Renal pelvis (tissue), 4 donors: ENCODE results near the gene GLIS1. TPM values are rescaled to one million over a fixed set of nuclear protein-coding genes. Genes with fewer than 3 reads are reported as not detected.
"Not testable (repeated sequence)": the region's sequence is repeated elsewhere in the genome, so short reads cannot be mapped to it uniquely, and the experiment has no call there.

Source experiments
- DNase-seq: peaks from one replicate; pipeline ENCODE4 v3.0.0-alpha.2; 2013
- polyA plus RNA-seq, 3 donors: library from polyadenylated mRNA; unstranded; fragments of 120-200 nt; gene quantifications; one replicate each; pipeline ENCODE4 v1.2.1, GENCODE V29; 2013; ENCODE audit not compliant: insufficient read length in 3 of 3

Gene GLIS1
- polyA plus RNA-seq, 3 donors: 3.6 to 4.5 (median 3.9) TPM

DNA sequence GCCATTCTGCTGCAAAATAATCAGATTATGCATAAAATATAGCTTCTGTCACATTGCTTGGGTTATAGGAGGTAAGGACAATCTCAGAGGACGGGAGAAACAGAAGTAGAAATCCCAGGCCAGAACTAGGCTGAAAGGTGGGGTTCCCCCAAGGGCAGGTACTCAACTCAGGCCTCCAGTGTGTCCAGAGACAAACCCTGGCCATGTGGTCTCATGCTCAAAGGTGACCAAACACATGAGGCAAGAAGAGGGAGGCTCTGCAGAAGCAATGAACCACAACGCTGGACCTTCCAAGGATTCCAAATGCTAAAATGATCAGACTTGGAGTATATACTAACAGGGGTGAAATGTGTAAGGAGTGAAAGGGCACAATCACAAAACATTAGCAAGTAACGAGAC, 176.0 kb downstream of the GLIS1 start:
- no peak for DNase-seq

DNA sequence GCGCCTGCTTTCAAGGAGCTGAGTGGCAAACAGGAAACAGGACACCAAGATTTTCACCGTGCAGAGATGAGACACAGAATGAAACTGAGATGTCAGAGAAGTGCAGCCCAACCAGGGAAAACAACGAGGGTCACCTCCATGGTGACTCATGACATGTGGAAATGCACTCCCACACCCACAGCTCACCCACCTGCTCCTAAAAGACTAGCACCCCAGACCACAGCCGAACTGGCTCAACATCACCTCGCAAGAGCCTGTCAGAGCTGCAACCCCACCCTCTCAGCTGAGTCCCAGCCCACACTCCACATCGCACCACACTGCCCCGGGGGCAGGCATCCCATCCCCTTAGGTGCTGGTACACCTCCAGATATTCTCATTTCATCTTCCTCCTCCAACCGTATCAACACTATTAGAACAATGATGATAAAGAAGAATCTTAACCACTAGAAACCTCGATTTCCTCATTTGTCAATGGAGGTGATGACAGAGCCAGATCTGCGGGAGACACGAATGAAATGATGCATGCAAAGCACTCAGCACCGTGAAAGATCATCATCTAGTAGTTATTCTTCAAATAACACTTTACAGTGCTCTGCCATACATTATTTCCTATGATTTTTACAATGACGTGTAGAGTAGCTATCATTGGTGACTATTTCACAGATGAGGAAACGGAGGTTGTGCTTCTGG, 176.5 kb downstream of the GLIS1 start:
- no peak for DNase-seq

DNA sequence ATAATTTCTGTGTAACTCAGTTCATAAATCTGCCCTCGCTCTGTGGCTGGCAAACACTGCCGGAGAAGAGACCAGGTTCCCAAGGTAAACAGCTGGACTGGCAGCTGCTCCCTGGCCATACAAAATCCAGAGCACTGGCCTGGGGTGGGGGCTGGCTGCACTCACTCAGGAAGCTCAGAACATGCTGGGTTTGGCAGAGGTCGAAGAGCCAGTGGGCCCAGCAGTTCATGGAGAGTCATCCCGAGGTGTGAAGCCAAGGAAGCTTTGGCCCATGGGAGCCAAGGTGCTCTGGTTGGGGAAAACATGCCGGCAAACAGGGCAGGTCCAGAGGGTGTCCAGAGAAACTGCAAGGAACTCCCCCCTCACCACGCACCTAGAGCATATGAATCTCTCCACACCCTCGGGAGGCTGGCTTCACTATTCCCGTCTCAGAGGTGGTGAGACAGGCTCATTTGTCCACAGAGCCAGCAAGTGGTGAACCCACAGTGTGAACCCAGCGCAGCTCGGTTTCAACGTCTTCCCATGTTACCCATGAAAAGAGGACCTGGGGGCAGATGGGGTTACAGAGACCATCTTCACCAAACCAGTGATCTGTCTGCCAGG, 177.4 kb downstream of the GLIS1 start:
- no peak for DNase-seq

DNA sequence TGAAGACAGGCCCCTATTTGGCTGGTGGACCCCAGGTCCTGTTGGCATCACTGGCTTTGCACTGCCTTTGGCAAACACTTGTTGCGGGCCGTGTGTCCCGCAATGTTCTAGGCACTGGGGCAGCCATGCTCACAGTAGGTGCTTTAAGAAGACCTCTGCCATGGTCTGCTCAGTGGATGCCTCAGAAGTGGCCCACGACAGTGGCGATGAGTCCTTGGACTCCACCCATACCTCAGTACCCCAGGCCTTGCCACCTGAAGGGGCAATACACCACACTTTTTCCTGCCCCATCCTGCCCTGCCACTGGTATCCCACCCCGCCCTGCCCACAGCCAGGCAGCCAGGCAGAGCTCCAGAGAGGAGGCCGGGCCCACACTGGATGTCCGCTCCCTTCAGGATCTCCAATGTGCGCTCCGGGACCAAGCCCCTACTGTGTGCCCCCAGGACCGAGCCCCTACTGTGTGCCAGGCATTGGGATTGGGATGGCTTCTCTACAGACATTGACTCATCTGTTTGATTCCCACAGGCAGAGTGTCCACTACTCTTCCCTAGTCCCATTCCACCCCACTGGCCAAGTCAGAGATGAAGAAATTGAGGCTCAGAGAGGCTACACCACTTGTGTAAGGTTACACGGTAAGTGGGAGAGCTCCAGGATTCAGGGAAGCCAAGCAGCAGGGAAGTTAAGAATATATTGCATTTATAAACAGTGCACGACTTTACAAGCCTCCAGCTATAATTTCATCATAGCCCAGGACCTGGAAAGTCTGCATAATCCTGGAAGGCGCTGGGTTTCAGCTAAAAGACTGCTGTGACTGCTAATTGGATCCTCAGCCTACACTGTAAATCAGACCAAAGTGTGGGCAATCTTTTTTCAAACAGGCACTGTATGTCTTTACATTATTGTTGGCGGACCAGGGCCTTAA, 178.1 kb downstream of the GLIS1 start:
- DNase-seq: no peak

DNA sequence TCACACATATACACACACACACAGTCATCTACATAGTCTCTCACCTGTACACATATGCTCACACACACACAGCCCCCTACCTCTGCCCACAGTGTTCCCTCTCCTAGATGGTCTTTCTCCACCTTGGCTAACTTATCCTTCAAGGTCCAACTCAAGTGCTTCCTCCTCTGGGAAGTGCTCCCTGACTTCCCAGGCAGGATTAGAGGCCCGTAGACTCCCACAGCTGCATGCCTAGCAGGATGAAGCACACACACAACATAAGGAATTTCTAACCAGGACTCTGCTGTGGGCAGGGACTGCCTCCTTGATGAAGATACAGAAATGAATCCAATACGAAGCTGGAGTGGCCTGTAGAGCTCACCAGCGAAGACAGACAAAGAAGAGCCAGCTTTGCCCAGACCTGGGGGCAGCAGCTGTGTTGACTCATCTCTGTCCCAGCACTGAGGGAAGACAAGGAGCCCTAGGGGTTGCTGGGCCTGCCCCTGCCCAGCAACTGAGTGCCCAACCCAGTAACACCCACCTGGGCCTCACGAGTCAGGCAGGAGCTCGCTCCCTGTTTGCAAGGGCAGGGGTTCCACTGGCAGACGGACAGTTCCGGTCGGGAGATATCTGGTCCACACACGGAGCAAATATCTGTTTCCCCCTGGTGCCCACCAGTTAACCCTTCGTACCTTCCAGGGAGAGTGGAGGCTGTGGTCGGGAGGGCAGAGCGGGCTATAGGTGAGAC, 178.9 kb downstream of the GLIS1 start:
- no peak for DNase-seq

DNA sequence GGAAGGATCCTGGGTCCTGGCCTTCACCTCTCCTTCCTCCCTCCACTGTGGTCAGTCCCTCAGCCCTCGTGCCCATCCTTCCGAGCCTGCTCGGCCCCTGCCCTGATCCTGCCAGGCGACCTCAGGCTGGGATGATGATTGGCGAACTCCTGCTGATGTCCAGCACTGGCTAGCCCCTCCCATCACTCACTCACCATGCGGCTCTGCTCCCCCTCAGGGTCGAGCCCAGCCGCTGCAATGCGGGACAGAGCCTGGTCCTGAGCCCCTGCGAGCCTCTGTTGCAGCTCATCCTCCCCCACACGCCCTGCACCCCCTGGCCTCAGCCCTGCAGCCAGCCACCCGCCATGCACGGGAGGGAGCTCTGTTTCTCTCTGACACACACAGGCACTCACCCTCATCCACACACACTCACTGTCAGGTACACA, 179.6 kb downstream of the GLIS1 start:
- DNase-seq: no peak

DNA sequence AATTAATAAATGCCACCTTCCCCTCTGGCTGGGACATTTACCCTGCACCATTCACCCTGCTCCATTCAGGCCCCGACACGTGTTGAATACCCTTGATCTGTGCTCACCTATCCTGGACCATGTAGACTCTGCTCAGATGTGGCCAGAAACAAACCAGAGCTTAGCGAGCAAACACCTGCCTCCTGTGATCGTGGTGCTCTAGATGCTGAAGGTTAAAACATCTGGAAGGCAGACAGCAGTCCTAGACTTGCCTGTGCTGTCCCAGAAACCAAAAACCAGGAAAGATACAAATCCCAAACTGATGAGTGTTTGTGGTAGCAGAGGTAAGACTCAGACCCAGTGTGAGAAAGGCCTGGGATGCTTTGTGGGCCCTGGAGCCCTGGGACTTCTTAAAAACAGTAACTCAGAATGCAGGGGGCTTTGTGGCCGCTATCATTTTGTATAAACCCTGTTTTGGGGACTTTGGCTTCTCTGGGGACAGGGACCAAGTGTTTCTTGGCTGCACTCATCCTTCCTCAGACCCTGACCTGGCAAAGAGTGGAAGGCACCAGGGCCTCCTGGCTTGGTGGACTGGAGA, 180.1 kb downstream of the GLIS1 start:
- DNase-seq: no peak

DNA sequence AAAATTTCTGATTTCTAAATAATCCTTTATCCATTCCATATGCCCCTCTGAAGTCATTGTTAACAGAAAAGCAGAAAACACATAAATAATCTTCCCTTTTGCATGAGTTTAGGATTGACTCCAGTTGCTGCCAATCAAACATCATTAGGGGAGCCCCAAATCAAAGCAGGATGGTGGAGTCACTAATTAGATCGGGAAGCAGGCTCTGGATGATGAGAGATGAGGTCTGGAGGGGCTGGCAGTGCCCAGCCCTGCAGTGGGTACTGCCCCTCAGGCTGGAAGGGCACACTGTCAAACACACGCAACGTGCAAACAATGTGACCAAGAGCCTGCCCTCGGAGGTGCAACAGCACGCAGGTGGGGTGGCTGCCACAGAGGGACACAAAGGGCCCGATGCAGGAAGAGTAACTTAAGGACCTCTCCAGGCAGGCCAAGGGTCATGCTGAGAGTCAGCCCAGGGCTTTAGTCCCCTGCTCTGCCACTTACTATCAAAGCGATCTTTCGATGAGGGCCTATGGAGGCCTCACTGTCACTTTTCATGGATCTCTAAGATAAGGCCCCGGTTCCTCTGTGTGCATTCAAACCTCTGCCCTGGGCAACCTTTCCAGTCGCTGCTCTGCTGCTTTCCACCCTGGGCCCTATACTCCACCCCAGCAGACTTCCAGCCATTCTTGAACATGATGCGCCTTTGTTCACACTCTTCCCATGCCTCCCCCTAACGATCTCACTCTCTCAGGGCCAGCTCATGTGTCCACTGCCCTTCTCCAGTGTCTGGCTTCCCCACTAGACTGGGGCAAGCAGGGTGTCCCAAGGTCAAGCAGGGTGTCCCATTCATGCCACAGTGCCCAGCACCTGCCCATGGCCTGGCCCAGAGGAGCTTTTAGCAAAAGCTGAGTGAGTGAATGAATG, 180.9 kb downstream of the GLIS1 start:
- no peak for DNase-seq

DNA sequence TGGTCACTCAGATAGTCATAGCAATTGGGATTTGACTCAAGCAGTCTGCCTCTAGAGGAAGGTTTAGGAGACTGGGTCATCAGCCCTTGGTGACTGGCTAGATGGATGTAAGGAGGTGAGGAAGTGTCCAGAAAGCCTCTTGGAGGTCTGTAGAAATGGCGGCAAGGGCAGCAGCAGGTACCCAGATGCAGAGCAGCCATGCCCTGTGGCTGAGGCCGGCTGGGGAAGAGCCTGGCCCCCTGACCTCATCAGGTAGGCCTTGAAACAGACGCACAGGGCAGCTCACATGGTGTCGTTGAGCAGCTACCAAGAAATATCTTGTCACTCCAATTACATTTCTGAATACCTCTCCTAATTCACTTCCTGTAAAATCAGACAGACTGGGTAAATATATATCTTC, 181.6 kb downstream of the GLIS1 start:
- no peak for DNase-seq

DNA sequence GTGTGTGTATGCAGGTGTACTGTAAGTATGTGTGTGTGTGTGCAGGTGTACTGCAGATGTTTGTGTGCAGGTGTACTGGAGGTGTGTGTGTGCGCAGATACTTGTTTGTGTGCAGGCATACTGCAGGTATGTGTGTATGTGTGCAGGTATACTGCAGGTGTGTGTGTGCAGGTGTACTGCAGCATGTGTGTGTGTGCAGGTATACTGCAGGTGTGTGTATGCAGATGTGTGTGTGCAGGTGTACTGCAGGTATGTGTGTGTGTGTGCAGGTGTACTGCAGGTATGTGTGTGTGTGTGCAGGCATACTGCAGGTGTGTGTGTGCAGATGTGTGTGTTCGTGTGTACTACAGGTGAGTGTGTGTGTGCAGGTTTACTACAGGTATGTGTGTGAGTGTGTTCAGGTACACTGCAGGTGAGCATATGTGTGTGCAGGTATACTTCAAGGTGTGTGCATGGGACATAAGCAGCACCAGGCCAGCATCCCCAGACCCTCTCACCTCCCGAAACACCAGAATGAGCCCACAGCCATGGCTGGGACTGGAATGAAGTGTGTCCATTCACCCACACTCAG, 182.2 kb downstream of the GLIS1 start:
- no peak for DNase-seq

DNA sequence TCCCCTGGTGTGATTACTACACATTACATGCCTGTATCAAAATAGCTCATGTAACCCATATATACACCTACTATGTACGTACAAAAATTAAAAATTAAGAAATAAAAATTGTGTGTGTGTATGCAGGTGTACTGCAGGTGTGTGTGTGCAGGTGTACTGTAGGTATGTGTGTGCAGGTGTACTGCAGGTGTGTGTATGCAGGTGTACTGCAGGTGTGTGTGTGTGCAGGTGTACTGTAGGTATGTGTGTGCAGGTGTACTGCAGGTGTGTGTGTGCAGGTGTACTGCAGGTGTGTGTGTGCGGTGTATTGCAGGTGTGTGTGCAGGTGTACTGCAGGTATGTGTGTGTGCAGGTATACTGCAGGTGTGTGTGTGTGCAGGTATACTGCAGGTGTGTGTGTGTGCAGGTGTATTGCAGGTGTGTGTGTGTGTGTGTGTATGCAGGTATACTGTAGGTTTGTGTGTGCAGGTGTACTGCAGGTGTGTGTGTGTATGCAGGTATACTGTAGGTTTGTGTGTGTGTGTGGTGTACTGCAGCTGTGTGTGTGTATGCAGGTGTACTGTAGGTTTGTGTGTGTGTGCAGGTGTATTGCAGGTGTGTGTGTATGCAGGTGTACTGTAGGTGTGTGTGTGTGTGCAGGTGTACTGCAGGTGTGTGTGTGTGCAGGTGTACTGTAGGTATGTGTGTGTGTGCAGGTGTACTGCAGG, 183.2 kb downstream of the GLIS1 start:
- DNase-seq: not testable (repeated sequence)

DNA sequence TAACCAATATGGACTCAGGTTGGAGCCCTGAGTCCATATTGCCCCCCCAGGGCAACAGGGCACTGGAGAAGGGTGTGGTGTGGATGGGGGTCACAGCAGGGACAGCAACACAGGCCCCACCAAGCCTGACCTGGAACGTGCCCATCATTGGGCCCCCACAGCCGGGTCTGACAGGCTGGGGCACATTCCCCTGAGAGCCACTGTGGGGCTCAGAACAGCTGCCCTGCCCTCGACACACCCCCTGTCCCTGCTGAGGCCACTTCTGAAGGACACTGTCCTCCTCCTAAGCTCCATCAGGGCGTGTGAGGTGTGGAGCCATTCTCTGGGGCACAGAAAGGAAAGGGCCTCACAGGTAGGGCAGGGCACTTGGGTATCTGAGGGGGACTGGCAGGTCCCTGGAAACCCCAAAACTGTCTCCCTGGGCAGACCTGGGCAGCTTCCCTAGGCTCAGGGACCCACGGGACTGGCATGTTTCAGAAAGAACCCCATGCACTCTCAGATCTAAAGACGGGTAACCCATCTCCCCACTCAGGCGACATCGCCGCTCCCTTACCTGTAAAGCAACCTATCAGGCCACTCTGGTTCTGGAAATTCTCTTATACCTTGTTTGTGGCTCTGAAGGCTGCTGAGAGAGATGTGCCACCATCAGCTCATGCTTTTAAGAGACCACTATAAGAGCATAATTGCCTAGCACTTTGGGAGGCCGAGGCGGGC, 184.2 kb downstream of the GLIS1 start:
- DNase-seq: no peak

DNA sequence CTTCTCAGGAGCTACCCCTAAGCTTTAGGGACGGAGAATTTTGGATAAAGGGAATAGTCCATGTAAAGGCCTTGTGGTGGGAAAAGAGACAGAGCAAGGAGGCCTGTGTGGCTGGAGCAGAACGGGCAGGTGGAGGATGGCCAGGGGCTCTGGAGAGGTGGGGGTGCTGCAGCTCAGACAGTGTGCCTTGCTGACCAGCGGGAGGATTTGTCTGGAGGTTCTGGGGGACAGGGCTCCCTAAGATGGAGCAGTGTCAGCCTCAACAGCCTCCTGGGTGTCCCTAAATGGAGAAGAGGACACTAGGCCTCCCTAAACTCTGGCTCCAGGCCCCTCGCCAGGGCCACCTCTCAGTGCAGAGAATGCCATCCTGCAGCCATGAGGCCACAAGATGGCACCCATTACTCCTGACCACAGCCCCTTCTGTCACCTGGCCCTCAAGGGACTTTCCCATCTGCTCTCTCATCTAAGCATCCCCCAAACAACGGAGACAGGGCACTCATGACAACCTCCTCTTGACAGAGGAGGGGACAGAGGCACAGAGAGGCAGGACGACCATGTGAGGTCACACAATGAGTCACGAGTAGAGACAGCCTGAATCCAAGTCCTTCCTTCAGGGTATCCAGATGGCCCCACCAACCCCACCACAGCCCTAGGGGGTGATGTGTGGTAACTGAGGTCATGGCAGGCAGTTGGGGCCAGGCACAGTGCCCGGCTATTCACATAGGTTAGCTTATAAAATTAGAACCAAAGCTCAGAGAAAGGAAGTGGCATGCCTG, 185.0 kb downstream of the GLIS1 start:
- no peak for DNase-seq

DNA sequence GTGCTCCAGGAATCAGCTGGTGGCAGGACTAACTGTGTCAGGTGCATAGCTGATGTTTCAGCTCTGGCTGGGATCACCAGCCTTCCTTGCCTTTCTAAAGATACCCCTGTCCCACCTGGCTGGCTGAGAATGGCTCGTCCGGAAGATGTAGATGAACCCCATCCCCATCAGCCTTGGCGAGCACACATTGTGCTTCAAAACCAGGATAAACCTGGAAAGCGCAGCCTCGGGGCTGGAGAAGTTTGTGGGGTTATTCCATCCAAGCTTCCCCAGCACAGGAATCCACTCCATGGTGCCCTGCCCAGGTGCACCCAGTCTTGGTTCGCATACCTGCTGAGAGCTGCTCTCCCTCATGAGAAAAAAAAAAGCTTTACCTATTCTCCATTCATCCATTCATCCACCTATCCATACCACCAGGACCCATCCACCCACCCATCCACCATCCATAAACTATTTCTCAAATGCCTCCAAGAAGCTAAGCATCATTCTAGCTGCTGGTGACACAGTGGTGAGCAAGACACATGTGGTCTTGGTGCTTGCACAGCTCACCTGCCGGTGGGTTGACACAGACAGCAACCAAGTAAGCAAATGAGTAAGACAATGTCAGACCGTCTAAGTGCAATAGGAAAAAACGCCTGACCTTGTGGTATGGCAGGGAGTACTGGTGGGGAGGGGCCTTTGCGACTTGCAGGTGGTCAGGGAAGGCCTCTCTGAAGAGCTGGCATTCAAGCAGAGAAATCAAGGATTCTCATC, 185.8 kb downstream of the GLIS1 start:
- DNase-seq: no peak

DNA sequence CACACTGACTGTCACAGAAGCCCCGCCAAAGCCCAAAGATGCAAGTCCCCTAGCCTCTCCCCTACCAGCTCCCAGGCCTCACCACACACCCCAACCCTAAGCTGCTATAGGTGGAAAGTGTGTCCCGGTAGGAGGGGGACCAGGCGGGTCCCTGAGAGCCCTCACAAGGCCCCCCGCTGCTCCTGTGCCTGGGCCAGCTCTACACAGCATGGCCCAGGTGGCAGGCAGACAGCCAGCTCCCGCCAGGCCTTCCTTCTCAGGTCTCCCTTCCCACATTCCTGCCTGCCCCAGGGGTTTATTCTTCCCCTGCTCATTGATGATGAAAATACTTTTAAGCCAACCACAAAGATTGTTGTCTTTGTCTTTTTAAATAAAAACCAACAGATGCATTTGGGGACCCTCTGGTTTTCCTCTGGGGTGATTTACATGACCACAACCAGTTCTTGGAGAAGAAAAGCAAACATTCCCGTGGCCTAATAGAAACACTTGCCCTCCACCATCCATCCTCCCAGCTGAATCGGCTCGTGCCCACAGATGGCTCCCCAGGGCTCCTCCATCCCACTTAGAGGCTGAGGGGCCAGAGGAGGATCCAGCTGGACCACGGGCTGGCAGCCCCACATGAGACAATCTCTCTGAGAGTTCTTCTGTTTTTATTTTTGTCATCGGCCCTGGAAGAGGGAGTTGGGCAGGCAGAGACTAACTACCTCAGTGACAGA, 186.7 kb downstream of the GLIS1 start:
- no peak for DNase-seq

DNA sequence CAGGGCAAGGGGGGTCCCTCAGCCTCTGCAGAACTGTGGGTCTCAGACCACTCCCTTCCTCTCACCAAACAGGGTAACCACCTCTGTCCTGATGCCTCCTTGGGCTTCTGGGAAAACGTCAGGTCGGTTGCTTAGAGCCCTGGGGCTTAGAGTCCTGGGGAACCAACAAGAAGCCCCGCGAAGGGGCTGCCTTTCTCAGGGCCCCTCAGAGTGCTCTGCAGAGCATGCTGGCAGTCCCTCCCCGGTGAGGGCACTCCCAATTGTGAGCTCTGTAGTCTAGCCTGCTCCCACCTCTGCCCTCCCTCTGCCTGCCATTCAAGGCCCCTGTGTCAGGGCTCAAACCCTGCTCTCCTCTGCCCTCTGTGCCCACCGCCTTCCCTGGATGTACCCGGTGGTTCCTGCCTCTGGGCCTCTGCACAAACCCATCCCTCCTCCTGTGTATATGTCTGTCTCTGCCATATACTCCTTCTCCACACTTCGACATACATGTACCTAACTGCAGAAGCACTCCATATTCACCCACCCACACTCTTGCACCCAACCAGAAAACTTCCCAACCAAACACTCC, 187.5 kb downstream of the GLIS1 start:
- DNase-seq: no peak
